Measurements from ENCODE around the gene POLR1D.

POLR1D gene

GRCh38 chr13:27641711-27642502 lies 20.2 kb downstream of the POLR1D start:
- DNase-seq: no peak

- DNase-seq: no peak
Measured at GRCh38 chr13:27643334-27644132, 21.8 kb downstream of the POLR1D start.

- DNase-seq: no peak
Measured at GRCh38 chr13:27644302-27644701, 22.6 kb downstream of the POLR1D start.

- DNase-seq: no peak
Measured at GRCh38 chr13:27650312-27650711, 28.6 kb downstream of the POLR1D start.

GRCh38 chr13:27654059-27654458 lies 32.4 kb downstream of the POLR1D start:
- DNase-seq: no peak

- DNase-seq: no peak
Measured at GRCh38 chr13:27654816-27655215, 33.1 kb downstream of the POLR1D start.

- DNase-seq: no peak
Measured at GRCh38 chr13:27657724-27658123, 36.0 kb downstream of the POLR1D start.

GRCh38 chr13:27658546-27658945 lies 36.9 kb downstream of the POLR1D start:
- DNase-seq: no peak

GRCh38 chr13:27659145-27659865 lies 37.6 kb downstream of the POLR1D start:
- DNase-seq: no peak

GRCh38 chr13:27660511-27660910 lies 38.8 kb downstream of the POLR1D start:
- no peak for DNase-seq

GRCh38 chr13:27661017-27661416 lies 39.3 kb downstream of the POLR1D start:
- no peak for DNase-seq

GRCh38 chr13:27662738-27663470 lies 41.2 kb downstream of the POLR1D start:
- DNase-seq: no peak

GRCh38 chr13:27663947-27664346 lies 42.3 kb downstream of the POLR1D start:
- no peak for DNase-seq

- DNase-seq: no peak
Measured at GRCh38 chr13:27665333-27665732, 43.6 kb downstream of the POLR1D start.

- DNase-seq: no peak
Measured at GRCh38 chr13:27665761-27666160, 44.1 kb downstream of the POLR1D start.

- no peak for DNase-seq
Measured at GRCh38 chr13:27666951-27667350, 45.3 kb downstream of the POLR1D start.

GRCh38 chr13:27667946-27668345 lies 46.3 kb downstream of the POLR1D start:
- DNase-seq: no peak

GRCh38 chr13:27670861-27671260 lies 49.2 kb downstream of the POLR1D start:
- no peak for DNase-seq

GRCh38 chr13:27672025-27672424 lies 50.3 kb downstream of the POLR1D start:
- no peak for DNase-seq

Measured in kidney glomerular epithelial cell (primary cell).